HEK293T (cell line): ENCODE measurements around the gene RSF1.

Source experiments
- CTCF ChIA-PET: fragments of 350-600 bp; formaldehyde crosslinking; extraction: SDS; loops from one replicate; lab custom pipeline; 2021; ENCODE audit warnings: antibody characterized with exemption, inconsistent platforms; lab: Yijun Ruan, JAX
- POLR2A ChIA-PET: fragments of 350-600 bp; formaldehyde crosslinking; extraction: SDS; loops from one replicate; lab custom pipeline; 2020; ENCODE audit warnings: antibody characterized with exemption, inconsistent platforms; lab: Yijun Ruan, JAX
- DNase-seq: peaks from one replicate; pipeline ENCODE4 v3.0.0; 2012; ENCODE audit warnings: mixed read lengths; ENCODE audit errors: extremely low spot score
- ARNT ChIP-seq: fragments of 450-650 bp; IDR thresholded peaks from 2 replicates; pipeline ENCODE4 v1.6.1; 2017; ENCODE audit warnings: mild to moderate bottlenecking
- BHLHE40 ChIP-seq: fragments of 450-650 bp; IDR thresholded peaks from 2 replicates; pipeline ENCODE4 v1.6.1; 2016; ENCODE audit warnings: mild to moderate bottlenecking, moderate library complexity, borderline replicate concordance
- CTBP1 ChIP-seq: fragments of 450-650 bp; IDR thresholded peaks from 2 replicates; pipeline ENCODE4 v1.6.1; 2016; ENCODE audit warnings: borderline replicate concordance
- ELF4 ChIP-seq: fragments of 450-650 bp; IDR thresholded peaks from 2 replicates; pipeline ENCODE4 v1.6.1; 2017; ENCODE audit warnings: antibody characterized with exemption
- FOXA1 ChIP-seq: fragments of 450-650 bp; IDR thresholded peaks from 2 replicates; pipeline ENCODE4 v1.6.1; 2016; ENCODE audit warnings: mild to moderate bottlenecking
- FOXK2 ChIP-seq: fragments of 450-650 bp; IDR thresholded peaks from 2 replicates; pipeline ENCODE4 v1.6.1; 2016; ENCODE audit warnings: mild to moderate bottlenecking
- FOXM1 ChIP-seq: fragments of 450-650 bp; IDR thresholded peaks from 2 replicates; pipeline ENCODE4 v1.6.1; 2017; ENCODE audit warnings: mild to moderate bottlenecking, borderline replicate concordance
- HDGF ChIP-seq: fragments of 450-650 bp; IDR thresholded peaks from 2 replicates; pipeline ENCODE4 v1.6.1; 2017; ENCODE audit warnings: antibody characterized with exemption, borderline replicate concordance
- L3MBTL2 ChIP-seq: fragments of 450-650 bp; conservative IDR thresholded peaks from 2 replicates; pipeline ENCODE4 v1.6.1; 2016; ENCODE audit warnings: mild to moderate bottlenecking
- LEF1 ChIP-seq: fragments of 450-650 bp; IDR thresholded peaks from 2 replicates; pipeline ENCODE4 v1.6.1; 2017; ENCODE audit warnings: mild to moderate bottlenecking, borderline replicate concordance
- NFRKB ChIP-seq: fragments of 450-650 bp; IDR thresholded peaks from 2 replicates; pipeline ENCODE4 v1.6.1; 2016; ENCODE audit warnings: mild to moderate bottlenecking, moderate library complexity
- SP1 ChIP-seq: fragments of 450-650 bp; IDR thresholded peaks from 2 replicates; pipeline ENCODE4 v1.6.1; 2017
- SUZ12 ChIP-seq: fragments of 450-650 bp; IDR thresholded peaks from 2 replicates; pipeline ENCODE4 v1.6.1; 2016; ENCODE audit warnings: mild to moderate bottlenecking
- TARDBP ChIP-seq: fragments of 450-650 bp; IDR thresholded peaks from 2 replicates; pipeline ENCODE4 v1.6.1; 2016
- ZNF384 ChIP-seq: fragments of 450-650 bp; IDR thresholded peaks from 2 replicates; pipeline ENCODE4 v1.6.1; 2016
- TF ChIP-seq, protein P1 (sequence below): fragments of 450-650 bp; IDR thresholded peaks from 2 replicates; pipeline ENCODE4 v1.6.1; 2016

The RSF1 gene

DNA sequence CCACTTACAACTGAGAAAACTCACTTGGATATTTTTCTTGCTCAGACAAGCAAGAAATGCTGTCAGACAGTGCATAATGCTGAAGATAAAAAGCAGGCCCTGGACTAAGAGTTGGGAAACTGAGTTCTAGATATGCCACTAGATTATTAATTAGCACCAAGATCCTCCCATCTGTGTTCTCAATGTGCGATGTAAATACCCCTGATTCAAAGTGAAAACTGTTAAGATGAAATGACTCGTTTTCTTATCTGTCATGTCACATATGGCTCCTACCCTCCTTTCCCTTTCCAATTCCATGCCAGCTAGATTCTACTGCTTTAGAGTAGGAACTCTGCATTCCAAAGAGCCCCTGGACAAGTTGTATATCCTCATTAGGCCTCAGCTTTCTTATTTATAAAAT is 94.0 kb downstream of the RSF1 start:
- DNase-seq: no peak
- ChIA-PET CTCF (no interaction called here), POLR2A (no interaction called here)
- TF ChIP-seq LEF1 (no peak), FOXA1 (no peak), NFRKB (no peak)
- TF ChIP-seq, protein P1, sequence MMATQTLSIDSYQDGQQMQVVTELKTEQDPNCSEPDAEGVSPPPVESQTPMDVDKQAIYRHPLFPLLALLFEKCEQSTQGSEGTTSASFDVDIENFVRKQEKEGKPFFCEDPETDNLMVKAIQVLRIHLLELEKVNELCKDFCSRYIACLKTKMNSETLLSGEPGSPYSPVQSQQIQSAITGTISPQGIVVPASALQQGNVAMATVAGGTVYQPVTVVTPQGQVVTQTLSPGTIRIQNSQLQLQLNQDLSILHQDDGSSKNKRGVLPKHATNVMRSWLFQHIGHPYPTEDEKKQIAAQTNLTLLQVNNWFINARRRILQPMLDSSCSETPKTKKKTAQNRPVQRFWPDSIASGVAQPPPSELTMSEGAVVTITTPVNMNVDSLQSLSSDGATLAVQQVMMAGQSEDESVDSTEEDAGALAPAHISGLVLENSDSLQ: no peak

- CTCF ChIA-PET: no interaction called here
- DNase-seq: no peak
- POLR2A ChIA-PET: no interaction called here
- TF ChIP-seq L3MBTL2: no peak
- TF ChIP-seq SP1: no peak
- no peak for TF ChIP-seq FOXA1
- no peak for TF ChIP-seq FOXK2
- no peak for TF ChIP-seq ZNF384
- TF ChIP-seq SUZ12: no peak
- no peak for TF ChIP-seq HDGF
- TF ChIP-seq NFRKB: no peak
- TF ChIP-seq, protein P1: no peak
- TF ChIP-seq ELF4: no peak
- no peak for TF ChIP-seq TARDBP
- TF ChIP-seq ARNT: no peak
- TF ChIP-seq CTBP1: no peak
- no peak for TF ChIP-seq LEF1
- TF ChIP-seq BHLHE40: no peak
- TF ChIP-seq FOXM1: no peak
Observed at GRCh38 chr11:77725433-77725832, 95.1 kb downstream of the RSF1 start.

GRCh38 chr11:77724636-77725035 is 95.9 kb downstream of the RSF1 start:
- ChIA-PET CTCF (no interaction called here), POLR2A (no interaction called here)
- TF ChIP-seq TARDBP: no peak
- TF ChIP-seq BHLHE40: no peak
- TF ChIP-seq, protein P1: no peak
- TF ChIP-seq FOXM1: no peak
- TF ChIP-seq FOXK2: no peak
- TF ChIP-seq ARNT: no peak
- no peak for TF ChIP-seq SUZ12
- TF ChIP-seq NFRKB: no peak
- no peak for TF ChIP-seq CTBP1
- TF ChIP-seq LEF1: no peak
- TF ChIP-seq ZNF384: no peak
- no peak for TF ChIP-seq ELF4
- DNase-seq: no peak

DNA sequence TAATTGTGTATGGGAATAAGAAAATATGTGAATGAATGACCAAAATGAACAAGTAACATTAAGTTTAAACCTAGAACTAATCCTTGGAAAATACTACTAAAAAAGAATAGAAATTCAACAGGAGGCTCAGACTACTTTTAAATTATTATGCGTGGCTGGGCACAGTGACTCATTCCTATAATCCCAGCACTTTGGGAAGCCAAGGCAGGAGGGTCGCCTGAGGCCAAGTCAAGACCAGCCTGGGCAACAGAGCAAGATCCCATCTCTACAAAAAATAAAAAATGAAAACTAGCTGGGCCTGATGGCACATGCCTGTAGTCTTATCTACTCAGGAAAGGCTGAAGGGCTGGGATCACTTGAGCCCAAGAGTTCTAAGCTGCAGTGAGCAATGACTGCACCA is 97.5 kb downstream of the RSF1 start:
- no peak for DNase-seq
- POLR2A ChIA-PET: no interaction called here
- CTCF ChIA-PET: no interaction called here
- no peak for TF ChIP-seq FOXK2
- TF ChIP-seq SUZ12: no peak
- TF ChIP-seq FOXA1: no peak
- no peak for TF ChIP-seq HDGF
- TF ChIP-seq L3MBTL2: no peak
- no peak for TF ChIP-seq TARDBP
- TF ChIP-seq LEF1: no peak
- TF ChIP-seq NFRKB: no peak
- no peak for TF ChIP-seq ARNT
- TF ChIP-seq CTBP1: no peak
- no peak for TF ChIP-seq SP1
- no peak for TF ChIP-seq ELF4
- TF ChIP-seq, protein P1: no peak
- no peak for TF ChIP-seq ZNF384

GRCh38 chr11:77710358-77710757 is 110.2 kb downstream of the RSF1 start:
- CTCF ChIA-PET: no interaction called here
- DNase-seq: no peak
- TF ChIP-seq ZNF384: no peak
- POLR2A ChIA-PET: no interaction called here

GRCh38 chr11:77705876-77706579 is 114.5 kb downstream of the RSF1 start:
- ChIA-PET POLR2A (no interaction called here), CTCF (interaction anchor here (0.7 kb wide), 1 partner anchor 1044 kb away, joined by 5 read pairs; no protein-coding TSS in a partner anchor)
- no peak for DNase-seq
- no peak for TF ChIP-seq ELF4
- no peak for TF ChIP-seq SUZ12
- no peak for TF ChIP-seq LEF1
- no peak for TF ChIP-seq ARNT
